HK-2 (cell line): Measurements from ENCODE around the gene CRY2.
"Not testable (repeated sequence)": the region's sequence is repeated elsewhere in the genome, so short reads cannot be mapped to it uniquely, and the experiment has no call there.

Source experiments
- DNase-seq: peaks from one replicate; pipeline ENCODE4 v3.0.0-alpha.2; 2018; ENCODE audit not compliant: unreplicated experiment

The CRY2 gene

DNA sequence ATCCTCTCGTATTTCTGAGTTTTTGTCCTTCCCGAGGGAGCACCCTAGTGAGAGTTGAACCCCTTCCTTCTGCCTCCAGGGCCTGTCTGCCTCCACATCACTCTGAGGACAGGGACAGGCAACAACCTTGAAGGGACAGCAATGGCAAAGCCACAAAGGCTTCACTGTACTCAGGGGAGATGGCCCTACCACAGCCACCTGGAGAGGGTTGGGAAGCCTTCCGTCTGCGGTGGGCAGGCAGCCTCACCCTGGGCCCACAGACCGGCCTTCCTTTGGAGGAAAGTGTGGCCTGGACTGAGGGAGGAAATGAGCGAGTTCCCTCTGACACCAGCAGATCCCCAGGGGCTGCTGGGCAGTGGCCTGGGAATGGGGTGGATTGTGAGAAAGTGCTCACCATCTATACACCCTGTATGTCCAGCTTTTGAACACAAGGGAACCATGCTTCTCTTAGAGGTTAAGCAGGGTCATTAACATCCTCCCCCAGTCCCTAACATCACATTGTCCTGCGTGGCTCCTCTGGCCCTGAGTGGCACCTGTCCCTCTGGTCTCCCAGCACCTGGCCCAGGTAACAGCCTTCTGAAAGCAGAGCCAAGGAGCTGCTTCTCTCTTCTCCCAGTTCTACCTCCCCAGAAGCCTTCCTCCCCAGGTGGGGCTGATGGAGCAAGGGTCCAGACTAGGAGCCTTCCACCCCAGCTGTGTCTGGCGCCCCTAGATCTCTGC lies 35.5 kb upstream of the CRY2 start:
- no peak for DNase-seq

DNA sequence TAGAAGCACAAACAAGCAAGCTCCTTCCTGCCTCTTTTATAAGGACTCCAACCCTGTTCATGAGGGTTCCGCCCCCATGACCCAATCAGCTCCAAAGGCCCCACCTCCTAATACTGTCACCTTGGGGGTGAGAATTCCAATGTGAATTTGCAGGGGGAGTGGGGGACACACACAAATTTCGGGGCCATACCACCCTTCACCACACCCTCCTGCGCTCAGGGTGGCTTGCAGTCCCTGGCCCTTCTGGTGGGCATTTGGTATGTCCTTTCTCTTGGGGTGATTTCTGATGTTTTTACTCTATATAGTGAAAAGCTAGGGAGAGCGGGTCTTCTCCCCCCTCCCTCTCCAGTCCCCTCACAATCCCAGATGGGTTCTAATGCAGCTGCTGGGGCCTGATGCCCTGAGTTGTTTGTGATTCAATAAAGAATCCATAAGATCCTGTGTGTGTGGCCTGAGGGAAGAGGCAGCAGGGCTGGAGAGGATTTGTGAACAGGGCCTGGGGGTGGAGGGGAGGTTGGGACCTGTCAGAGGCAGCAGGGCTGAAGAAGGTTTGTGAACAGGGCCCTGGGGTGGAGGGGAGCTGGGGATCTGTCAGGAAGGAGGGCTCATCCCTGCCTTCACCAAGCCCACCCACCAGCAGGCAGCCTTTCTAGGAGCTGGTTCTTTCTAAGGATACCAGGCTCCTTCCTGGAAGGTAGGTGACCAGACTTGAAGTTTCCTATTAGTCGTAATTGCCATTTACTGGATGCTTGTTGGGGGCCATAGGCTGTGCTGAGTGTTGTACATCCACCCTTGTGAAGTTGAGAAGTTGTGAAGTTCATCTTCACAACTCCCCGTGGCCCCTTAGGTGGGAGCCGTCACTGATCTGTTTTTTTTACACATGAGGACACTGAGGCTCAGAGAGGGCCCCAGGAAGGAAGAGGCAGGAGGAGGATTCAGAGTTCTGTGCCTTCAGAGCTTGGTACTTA lies 34.4 kb upstream of the CRY2 start:
- DNase-seq = no peak

- no peak for DNase-seq
These were observed 31.5 kb upstream of the CRY2 start for GRCh38 chr11:45815747-45816146.

DNA sequence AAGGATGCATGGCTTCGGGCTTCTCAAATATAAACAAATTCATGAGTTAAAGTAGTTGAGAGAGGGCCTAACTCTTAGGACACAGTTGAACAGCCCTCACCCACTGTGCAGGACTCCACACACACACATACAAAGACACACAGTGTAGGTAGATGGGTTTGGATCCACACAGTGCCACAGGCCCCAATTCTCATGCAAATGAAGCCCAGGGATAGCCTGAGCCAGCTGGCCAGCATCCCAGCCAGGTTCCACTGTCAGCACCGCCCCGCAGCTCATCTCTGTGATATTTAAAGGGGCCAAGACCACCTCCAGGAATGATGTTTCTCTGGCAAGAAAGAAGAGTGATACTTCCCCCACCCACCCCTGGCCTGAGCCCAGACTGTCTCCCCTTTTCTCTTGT lies 30.7 kb upstream of the CRY2 start:
- no peak for DNase-seq

- no peak for DNase-seq
These were observed 30.1 kb upstream of the CRY2 start for GRCh38 chr11:45817191-45817590.

- no peak for DNase-seq
These were observed 28.2 kb upstream of the CRY2 start for GRCh38 chr11:45818961-45819605.

DNA sequence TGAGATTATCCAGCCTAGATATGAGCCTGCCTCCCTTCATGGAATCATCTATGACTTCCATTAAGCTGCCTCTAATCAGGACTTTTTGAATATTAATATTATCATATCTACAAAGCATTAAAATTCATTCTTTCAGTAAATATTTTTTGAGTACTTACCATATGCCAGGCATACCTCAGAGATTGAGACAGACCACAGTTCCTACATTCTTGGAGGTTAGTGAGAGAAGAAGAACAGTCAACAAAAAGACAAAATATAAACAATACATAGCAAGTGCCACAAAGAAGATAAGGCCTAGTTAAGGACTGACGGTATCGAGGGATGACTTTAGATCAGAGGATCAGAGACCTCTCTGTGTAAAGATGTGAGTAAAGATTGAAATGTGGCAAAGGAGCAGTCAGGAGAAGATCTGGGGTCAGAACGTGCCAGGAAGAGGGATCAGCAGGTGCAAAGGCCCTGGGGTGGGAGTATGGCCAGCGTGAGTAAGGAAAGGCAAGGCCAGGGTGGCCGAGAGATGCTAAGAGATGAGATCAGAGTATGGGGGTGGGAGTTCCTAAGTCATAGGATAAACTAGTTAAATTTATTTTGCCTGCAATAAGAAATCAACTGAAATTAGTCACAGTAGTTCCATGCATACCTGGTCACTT lies 26.9 kb upstream of the CRY2 start:
- no peak for DNase-seq

- not testable (repeated sequence) for DNase-seq
These were observed 20.8 kb upstream of the CRY2 start for GRCh38 chr11:45826492-45826891.

- DNase-seq = no peak
These were observed 20.2 kb upstream of the CRY2 start for GRCh38 chr11:45827123-45827522.

GRCh38 chr11:45828996-45829395 lies 18.3 kb upstream of the CRY2 start:
- DNase-seq = no peak

DNA sequence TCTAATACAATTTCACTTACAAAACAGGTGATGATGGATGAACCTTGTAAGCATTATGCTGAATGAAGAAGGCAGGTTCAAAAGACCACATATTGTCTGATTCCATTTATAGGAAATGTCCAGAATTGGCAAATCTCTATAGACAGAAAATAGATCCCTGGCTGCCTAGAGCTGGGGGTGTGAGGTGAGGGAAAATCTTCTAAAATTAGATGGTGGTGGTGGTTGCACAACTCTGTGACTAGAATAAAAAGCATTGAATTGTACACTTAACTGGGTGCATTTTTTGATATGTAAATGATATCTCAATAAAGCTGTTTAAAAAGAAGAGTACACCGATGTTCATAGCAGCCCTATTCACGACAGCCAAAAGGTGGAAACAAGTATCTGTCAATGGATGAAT lies 16.7 kb upstream of the CRY2 start:
- no peak for DNase-seq

- no peak for DNase-seq
These were observed 14.3 kb upstream of the CRY2 start for GRCh38 chr11:45832811-45833441.

DNA sequence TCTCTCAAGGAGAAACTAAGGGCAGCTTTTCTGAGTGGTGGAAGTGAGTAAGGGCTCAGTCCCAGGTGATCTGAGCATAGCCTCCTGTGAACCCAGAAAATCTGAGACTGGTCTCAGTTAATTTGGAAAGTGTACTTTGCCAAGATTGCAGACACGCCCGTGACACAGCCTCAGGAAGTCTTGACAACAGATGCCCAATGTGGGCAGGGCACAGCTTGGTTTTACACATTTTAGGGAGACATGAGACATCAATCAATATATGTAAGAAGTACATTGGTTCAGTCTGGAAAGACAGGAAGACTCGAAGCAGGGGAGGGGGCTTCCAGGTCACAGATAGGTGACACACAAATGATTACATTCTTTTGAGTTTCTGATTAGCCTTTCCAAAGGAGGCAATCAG lies 13.5 kb upstream of the CRY2 start:
- DNase-seq = no peak

- no peak for DNase-seq
These were observed 12.9 kb upstream of the CRY2 start for GRCh38 chr11:45834298-45834756.

DNA sequence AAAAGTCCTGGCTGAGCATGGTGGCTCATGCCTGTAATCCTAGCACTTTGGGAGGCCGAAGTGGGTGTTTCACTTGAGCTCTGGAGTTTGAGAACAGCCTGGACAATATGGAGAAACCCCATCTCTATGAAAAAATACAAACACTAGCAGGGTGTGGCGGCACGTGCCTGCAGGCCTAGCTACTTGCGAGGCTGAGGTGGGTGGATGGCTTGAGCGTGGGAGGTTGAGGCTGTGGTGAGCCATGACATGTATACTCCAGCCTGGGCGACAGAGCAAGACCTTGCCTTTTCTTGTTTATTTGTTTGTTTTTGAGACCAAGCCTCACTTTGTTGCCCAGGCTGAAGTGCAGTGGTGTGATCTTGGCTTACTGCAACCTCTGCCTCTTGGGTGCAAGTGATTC lies 8.1 kb upstream of the CRY2 start:
- DNase-seq = no peak

- DNase-seq = not testable (repeated sequence)
These were observed 7.0 kb upstream of the CRY2 start for GRCh38 chr11:45840251-45840650.

GRCh38 chr11:45843158-45843924 lies 3.9 kb upstream of the CRY2 start:
- peak; percentile 82 for DNase-seq

GRCh38 chr11:45844822-45845578 lies 2.3 kb upstream of the CRY2 start:
- no peak for DNase-seq

GRCh38 chr11:45846174-45846675 lies 1.1 kb upstream of the CRY2 start:
- DNase-seq = no peak

DNA sequence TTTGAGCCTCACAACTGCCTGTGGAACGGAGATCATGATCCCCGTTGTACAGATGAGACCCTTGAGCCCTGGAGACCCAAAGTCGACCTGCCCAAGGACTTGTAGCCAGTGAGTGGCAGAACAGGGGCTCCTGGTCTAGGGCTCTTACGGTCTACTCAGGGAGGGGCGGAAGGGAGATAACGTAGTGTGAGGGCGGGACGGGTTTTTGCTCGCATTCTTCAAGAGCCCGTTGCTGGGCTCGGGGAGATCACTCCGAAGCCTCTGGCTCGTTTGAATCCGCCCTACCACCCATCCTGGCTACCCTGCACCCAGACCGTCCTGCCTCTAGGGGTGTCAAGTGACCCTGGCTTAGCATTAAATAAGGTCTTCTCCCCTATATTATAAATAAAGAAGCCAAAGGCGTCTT lies 639 bp downstream of the CRY2 start:
- DNase-seq = peak; percentile 39
